A673 (cell line): Measurements from ENCODE around the gene ITGB2. TPM values are rescaled to one million over a fixed set of nuclear protein-coding genes. Genes with fewer than 3 reads are reported as not detected.

ENCODE experiments used
- BruUV-seq: library from RNA; stranded (reverse); fragments of 400-500 nt; replicated peaks from 2 replicates; lab custom pipeline; 2021; lab: Mats Ljungman, UMichigan
- CTCF ChIA-PET: fragments of 300-600 bp; sonication (Branson Sonifier 250); formaldehyde crosslinking; loops from one replicate; lab custom pipeline; 2022; ENCODE audit warnings: antibody characterized with exemption; lab: Charles Lee
- POLR2A ChIA-PET: fragments of 300-600 bp; sonication (Branson Sonifier 250); formaldehyde crosslinking; loops from one replicate; lab custom pipeline; 2022; ENCODE audit warnings: antibody characterized with exemption; ENCODE audit not compliant: low non-redundant PET; lab: Charles Lee
- DNase-seq: peaks from one replicate; pipeline ENCODE4 v3.0.0-alpha.2; 2015; ENCODE audit warnings: low spot score
- H3K27ac ChIP-seq: fragments of 200-600 bp; sonication (generic); 2 replicates; pipeline ENCODE4 v1.5.1; 2016; ENCODE audit warnings: mixed run types, low read depth, mild to moderate bottlenecking, mixed read lengths, antibody characterized with exemption, low read length; ENCODE audit not compliant: poor library complexity, severe bottlenecking
- H3K27me3 ChIP-seq: fragments of 200-600 bp; sonication (generic); replicated peaks from 2 replicates; pipeline ENCODE4 v1.6.1; 2017; ENCODE audit warnings: mixed run types, low read depth, mild to moderate bottlenecking, mixed read lengths, antibody characterized with exemption, low read length; ENCODE audit not compliant: insufficient read depth, poor library complexity
- H3K36me3 ChIP-seq: fragments of 200-600 bp; sonication (generic); 2 replicates; pipeline ENCODE4 v1.6.1; 2016; ENCODE audit warnings: mixed run types, mild to moderate bottlenecking, mixed read lengths, antibody characterized with exemption, low read length; ENCODE audit not compliant: insufficient read depth, poor library complexity, severe bottlenecking
- H3K4me1 ChIP-seq: fragments of 200-600 bp; sonication (generic); 2 replicates; pipeline ENCODE4 v1.6.1; 2017; ENCODE audit warnings: mixed run types, mild to moderate bottlenecking, mixed read lengths, antibody characterized with exemption, low read length; ENCODE audit not compliant: insufficient read depth, poor library complexity, severe bottlenecking
- H3K4me3 ChIP-seq: fragments of 200-600 bp; sonication (generic); 2 replicates; pipeline ENCODE4 v1.5.1; 2016; ENCODE audit warnings: low read depth, mixed run types, mild to moderate bottlenecking, mixed read lengths, low read length; ENCODE audit not compliant: poor library complexity, severe bottlenecking
- H3K9me3 ChIP-seq: fragments of 200-600 bp; sonication (generic); 2 replicates; pipeline ENCODE4 v1.6.1; 2016; ENCODE audit warnings: mixed run types, low read depth, mild to moderate bottlenecking, mixed read lengths, antibody characterized with exemption, low read length; ENCODE audit not compliant: poor library complexity, severe bottlenecking
- CTCF ChIP-seq: fragments of 300-800, 200-600 bp; sonication (generic); conservative IDR thresholded peaks from 2 replicates; pipeline ENCODE4 v1.5.1; 2017; ENCODE audit warnings: low read depth, mild to moderate bottlenecking, antibody characterized with exemption, low read length, moderate library complexity, mixed read lengths
- EZH2 ChIP-seq: fragments of 200-600 bp; sonication (generic); IDR thresholded peaks from 2 replicates; pipeline ENCODE4 v1.6.1; 2017; ENCODE audit warnings: borderline replicate concordance, low read depth, mild to moderate bottlenecking, mixed read lengths, antibody characterized with exemption, low read length; ENCODE audit not compliant: poor library complexity, severe bottlenecking
- intact Hi-C: fragments of 100-400 bp; cut with micrococcal nuclease; formaldehyde crosslinking; loops from one replicate; pipeline ENCODE4 v1.10.0; 2022; ENCODE audit not compliant: unreplicated experiment
- total RNA-seq: library from RNA; stranded (reverse); gene quantifications from 2 replicates; pipeline ENCODE4 v1.2.3, GENCODE V29; 2021

Gene ITGB2
- total RNA-seq, 1 experiment from 2014 or later: 5.0 TPM

GRCh38 chr21:44840771-44841170, 79.9 kb downstream of the ITGB2 start:
- POLR2A ChIA-PET: no interaction called here
- no peaks in the 10 kb centered on the region for H3K9me3 ChIP-seq
- BruUV-seq: no TSS peak
- no peak overlapping the region for H3K27ac ChIP-seq
- CTCF ChIA-PET: no interaction called here
- TF ChIP-seq EZH2 (no peak), CTCF (no peak)
- peaks cover 5% of the 10 kb centered on the region for H3K4me1 ChIP-seq
- no peaks in the 10 kb centered on the region for H3K36me3 ChIP-seq
- DNase-seq: no peak
- H3K27me3 ChIP-seq: no peaks in the 10 kb centered on the region
- intact Hi-C loops: no loop called here
- H3K4me3 ChIP-seq: no peak overlapping the region

- Histone ChIP-seq H3K4me3 (no peak overlapping the region), H3K4me1 (no peaks in the 10 kb centered on the region), H3K36me3 (no peaks in the 10 kb centered on the region), H3K9me3 (no peaks in the 10 kb centered on the region), H3K27me3 (no peaks in the 10 kb centered on the region), H3K27ac (no peak overlapping the region)
- DNase-seq: no peak
- ChIA-PET CTCF (no interaction called here), POLR2A (no interaction called here)
- TF ChIP-seq CTCF (no peak), EZH2 (no peak)
- intact Hi-C loops: no loop called here
- BruUV-seq: no TSS peak
Observed at GRCh38 chr21:44838951-44839350, 81.7 kb downstream of the ITGB2 start.

GRCh38 chr21:44838039-44838895, 82.4 kb downstream of the ITGB2 start:
- Histone ChIP-seq H3K27me3 (no peaks in the 10 kb centered on the region), H3K9me3 (no peaks in the 10 kb centered on the region), H3K4me1 (no peaks in the 10 kb centered on the region), H3K4me3 (no peak overlapping the region), H3K27ac (no peak overlapping the region), H3K36me3 (no peaks in the 10 kb centered on the region)
- ChIA-PET POLR2A (interaction anchor here (0.6 kb wide), 1 partner anchor 178 kb away, joined by 12 read pairs; no protein-coding TSS in a partner anchor), CTCF (no interaction called here)
- intact Hi-C loops: no loop called here
- no peak for DNase-seq
- no peak for TF ChIP-seq CTCF
- TF ChIP-seq EZH2: no peak
- no TSS peak for BruUV-seq
